ENCODE data around the gene PLCL2.
"Not testable (repeated sequence)": the region's sequence is repeated elsewhere in the genome, so short reads cannot be mapped to it uniquely, and the experiment has no call there.

Gene PLCL2

GRCh38 chr3:17119201-17120072 lies 234.7 kb downstream of the PLCL2 start:
- no peak overlapping the region for H3K4me3 ChIP-seq
- H3K27ac ChIP-seq = no peak overlapping the region
- TF ChIP-seq, protein P1, sequence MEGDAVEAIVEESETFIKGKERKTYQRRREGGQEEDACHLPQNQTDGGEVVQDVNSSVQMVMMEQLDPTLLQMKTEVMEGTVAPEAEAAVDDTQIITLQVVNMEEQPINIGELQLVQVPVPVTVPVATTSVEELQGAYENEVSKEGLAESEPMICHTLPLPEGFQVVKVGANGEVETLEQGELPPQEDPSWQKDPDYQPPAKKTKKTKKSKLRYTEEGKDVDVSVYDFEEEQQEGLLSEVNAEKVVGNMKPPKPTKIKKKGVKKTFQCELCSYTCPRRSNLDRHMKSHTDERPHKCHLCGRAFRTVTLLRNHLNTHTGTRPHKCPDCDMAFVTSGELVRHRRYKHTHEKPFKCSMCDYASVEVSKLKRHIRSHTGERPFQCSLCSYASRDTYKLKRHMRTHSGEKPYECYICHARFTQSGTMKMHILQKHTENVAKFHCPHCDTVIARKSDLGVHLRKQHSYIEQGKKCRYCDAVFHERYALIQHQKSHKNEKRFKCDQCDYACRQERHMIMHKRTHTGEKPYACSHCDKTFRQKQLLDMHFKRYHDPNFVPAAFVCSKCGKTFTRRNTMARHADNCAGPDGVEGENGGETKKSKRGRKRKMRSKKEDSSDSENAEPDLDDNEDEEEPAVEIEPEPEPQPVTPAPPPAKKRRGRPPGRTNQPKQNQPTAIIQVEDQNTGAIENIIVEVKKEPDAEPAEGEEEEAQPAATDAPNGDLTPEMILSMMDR (IDR thresholded peaks at IDR 0.05) = no peak
- no peaks in the 10 kb centered on the region for H3K36me3 ChIP-seq
- H3K27me3 ChIP-seq = no peaks in the 10 kb centered on the region
- no peak for DNase-seq
- H3K4me1 ChIP-seq = no peaks in the 10 kb centered on the region
- H3K9me3 ChIP-seq = no peaks in the 10 kb centered on the region
- intact Hi-C loops (cut with DNase I; ENCODE audit: low total_unique reads) = no loop called here

DNA sequence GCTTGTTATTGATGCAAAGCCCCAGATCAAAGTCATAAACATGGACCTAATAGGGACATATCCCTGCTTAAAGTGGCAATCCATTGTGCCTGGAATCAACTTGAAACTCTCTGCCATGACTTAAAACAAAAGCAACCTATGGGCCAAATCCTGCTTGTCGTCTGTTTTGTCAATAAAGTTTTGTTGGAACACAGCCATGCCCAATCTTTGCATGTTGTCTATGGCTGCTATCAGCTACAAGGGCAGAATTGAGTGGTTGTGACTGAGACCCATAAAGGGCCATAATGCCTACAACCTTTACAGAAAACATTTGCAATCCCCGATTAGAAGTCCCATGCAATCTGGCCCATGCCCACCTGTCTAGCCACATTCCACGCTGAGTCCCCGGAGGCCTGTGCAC lies 235.4 kb downstream of the PLCL2 start:
- no peaks in the 10 kb centered on the region for H3K27me3 ChIP-seq
- no peak for DNase-seq
- H3K9me3 ChIP-seq = no peaks in the 10 kb centered on the region
- no peak overlapping the region for H3K4me3 ChIP-seq
- no peak overlapping the region for H3K27ac ChIP-seq
- no peaks in the 10 kb centered on the region for H3K36me3 ChIP-seq
- TF ChIP-seq, protein P1 (IDR thresholded peaks at IDR 0.05) = no peak
- intact Hi-C loops (cut with DNase I; ENCODE audit: low total_unique reads) = no loop called here
- H3K4me1 ChIP-seq = no peaks in the 10 kb centered on the region

DNA sequence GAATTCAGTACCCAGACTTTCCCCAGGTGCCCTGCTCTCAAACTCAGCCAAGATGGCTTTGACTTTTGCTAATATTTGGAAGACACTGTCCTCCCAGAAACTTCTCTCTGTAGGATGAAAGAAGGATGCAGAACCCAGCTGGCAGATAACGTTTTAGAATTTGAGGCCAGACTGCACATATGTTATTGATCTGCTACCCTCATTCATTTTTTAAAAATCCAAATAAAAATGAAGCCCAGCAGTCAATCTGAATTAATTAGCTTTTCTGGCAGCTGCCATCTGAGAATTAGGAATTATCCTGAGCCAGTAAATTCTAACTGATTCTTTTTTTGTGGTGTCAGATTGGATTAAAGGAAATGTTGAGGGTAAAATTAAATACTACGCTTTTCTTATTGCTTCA lies 236.6 kb downstream of the PLCL2 start:
- no peaks in the 10 kb centered on the region for H3K27me3 ChIP-seq
- DNase-seq = no peak
- no peak overlapping the region for H3K4me3 ChIP-seq
- TF ChIP-seq, protein P1 (IDR thresholded peaks at IDR 0.05) = no peak
- no peaks in the 10 kb centered on the region for H3K36me3 ChIP-seq
- intact Hi-C loops (cut with DNase I; ENCODE audit: low total_unique reads) = no loop called here
- no peak overlapping the region for H3K27ac ChIP-seq
- no peaks in the 10 kb centered on the region for H3K4me1 ChIP-seq
- no peaks in the 10 kb centered on the region for H3K9me3 ChIP-seq

DNA sequence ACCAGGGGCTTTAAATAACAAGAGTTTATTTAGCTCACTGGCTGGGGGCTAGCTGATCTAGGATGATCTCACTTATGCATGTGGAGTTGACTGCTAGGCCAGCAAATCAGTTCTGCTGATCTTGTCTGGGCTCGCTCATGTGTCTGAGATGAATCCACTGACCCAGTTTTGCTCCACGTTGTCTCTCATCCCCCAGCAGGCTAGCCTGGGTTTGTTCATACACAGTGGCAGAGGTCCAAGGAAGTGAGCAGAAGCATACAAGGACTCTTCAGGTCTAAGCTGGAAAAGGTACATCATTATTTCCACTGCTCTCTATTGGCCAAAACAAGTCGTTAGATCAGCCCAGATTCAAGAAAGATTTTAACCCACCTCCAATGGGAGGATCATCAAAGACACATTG lies 238.0 kb downstream of the PLCL2 start:
- H3K4me3 ChIP-seq = no peak overlapping the region
- no peaks in the 10 kb centered on the region for H3K4me1 ChIP-seq
- H3K9me3 ChIP-seq = no peaks in the 10 kb centered on the region
- no peaks in the 10 kb centered on the region for H3K36me3 ChIP-seq
- no peak for DNase-seq
- TF ChIP-seq, protein P1 (IDR thresholded peaks at IDR 0.05) = no peak
- no peak overlapping the region for H3K27ac ChIP-seq
- intact Hi-C loops (cut with DNase I; ENCODE audit: low total_unique reads) = no loop called here
- no peaks in the 10 kb centered on the region for H3K27me3 ChIP-seq

GRCh38 chr3:17125738-17126442 lies 241.1 kb downstream of the PLCL2 start:
- TF ChIP-seq, protein P1 (IDR thresholded peaks at IDR 0.05) = no peak
- H3K9me3 ChIP-seq = no peaks in the 10 kb centered on the region
- no peaks in the 10 kb centered on the region for H3K27me3 ChIP-seq
- no peak overlapping the region for H3K4me3 ChIP-seq
- DNase-seq = no peak
- intact Hi-C loops (cut with DNase I; ENCODE audit: low total_unique reads) = no loop called here
- H3K4me1 ChIP-seq = no peaks in the 10 kb centered on the region
- H3K27ac ChIP-seq = no peak overlapping the region
- no peaks in the 10 kb centered on the region for H3K36me3 ChIP-seq

GRCh38 chr3:17128671-17129070 lies 243.9 kb downstream of the PLCL2 start:
- intact Hi-C loops (cut with DNase I; ENCODE audit: low total_unique reads); DNase-seq: not testable (repeated sequence)

More at GRCh38 chr3:17128671-17129070, 243.9 kb downstream of the PLCL2 start:
- not testable (repeated sequence) for H3K9me3 ChIP-seq, H3K4me1 ChIP-seq, H3K27ac ChIP-seq, H3K4me3 ChIP-seq, H3K27me3 ChIP-seq, H3K36me3 ChIP-seq

Data from tibial artery (tissue), 4 donors.